Stimulated activated CD8-positive, alpha-beta memory T cell treated with anti-CD3 and anti-CD28 coated beads, Interleukin-12 subunit alpha, Interleukin-12 subunit beta, amount 100 ng/mL, for 24 hours (primary cell): Measurements from ENCODE around the gene GAL3ST1.

Experiments
- DNase-seq: peaks from one replicate; pipeline ENCODE4 v3.0.0-alpha.2; 2020; ENCODE audit errors: extremely low read depth

Gene GAL3ST1

GRCh38 chr22:30531651-30532608, 42.5 kb downstream of the GAL3ST1 start:
- no peak for DNase-seq

GRCh38 chr22:30526656-30527055, 47.8 kb downstream of the GAL3ST1 start:
- no peak for DNase-seq

GRCh38 chr22:30523646-30524489, 50.6 kb downstream of the GAL3ST1 start:
- no peak for DNase-seq

- no peak for DNase-seq
Measured at GRCh38 chr22:30521368-30522156, 52.9 kb downstream of the GAL3ST1 start.

- DNase-seq, result no peak
Measured at GRCh38 chr22:30519842-30520425, 54.5 kb downstream of the GAL3ST1 start.

- DNase-seq, result no peak
Measured at GRCh38 chr22:30516731-30517130, 57.7 kb downstream of the GAL3ST1 start.

GRCh38 chr22:30516273-30516672, 58.2 kb downstream of the GAL3ST1 start:
- no peak for DNase-seq

- DNase-seq, result no peak
Measured at GRCh38 chr22:30514252-30514651, 60.2 kb downstream of the GAL3ST1 start.

- DNase-seq, result no peak
Measured at GRCh38 chr22:30513462-30513861, 61.0 kb downstream of the GAL3ST1 start.

- no peak for DNase-seq
Measured at GRCh38 chr22:30511911-30512310, 62.6 kb downstream of the GAL3ST1 start.

- no peak for DNase-seq
Measured at GRCh38 chr22:30511109-30511508, 63.4 kb downstream of the GAL3ST1 start.

- no peak for DNase-seq
Measured at GRCh38 chr22:30508216-30508615, 66.2 kb downstream of the GAL3ST1 start.

GRCh38 chr22:30507670-30508069, 66.8 kb downstream of the GAL3ST1 start:
- DNase-seq, result no peak

GRCh38 chr22:30506507-30506968, 67.9 kb downstream of the GAL3ST1 start:
- DNase-seq, result no peak
